Cardiac muscle cell (in vitro differentiated cells and primary cell): ENCODE results near the gene TMPRSS6. TPM values are rescaled to one million over a fixed set of nuclear protein-coding genes. Genes with fewer than 3 reads are reported as not detected.

Experiments used
- DNase-seq, 2 donors: peaks; one replicate each; pipeline versions ENCODE4 v3.0.0 to v3.0.0-alpha.2; 2010 to 2017; ENCODE audit warnings: low read depth in 1 of 2, low spot score in 1 of 2
- H3K27ac ChIP-seq: fragments of 200-600 bp; sonication (generic); 2 replicates; pipeline ENCODE4 v1.5.1; 2016
- H3K27me3 ChIP-seq: fragments of 200-600 bp; sonication (generic); 2 replicates; pipeline ENCODE4 v1.6.0; 2016; ENCODE audit warnings: control low read depth
- H3K36me3 ChIP-seq: fragments of 200-600 bp; sonication (generic); 2 replicates; pipeline ENCODE4 v1.5.1; 2016; ENCODE audit warnings: control low read depth
- H3K4me1 ChIP-seq: fragments of 200-600 bp; sonication (generic); 2 replicates; pipeline ENCODE4 v1.8.1; 2017; ENCODE audit warnings: low read depth, mild to moderate bottlenecking, mixed run types
- H3K4me3 ChIP-seq: fragments of 200-600 bp; sonication (generic); 2 replicates; pipeline ENCODE4 v1.5.1; 2016; ENCODE audit warnings: mild to moderate bottlenecking
- H3K9me3 ChIP-seq: fragments of 200-600 bp; sonication (generic); 2 replicates; pipeline ENCODE4 v1.5.1; 2017; ENCODE audit warnings: low read depth, mild to moderate bottlenecking, control low read depth
- polyA plus RNA-seq: library from polyadenylated mRNA; unstranded; fragments of >200 nt; fragmentation: Nextera tagmentation; extraction: Ambion mirVana; gene quantifications from 2 replicates; pipeline ENCODE4 v1.2.1, GENCODE V29; 2016
- total RNA-seq: library from RNA; depleted of rRNA; stranded (reverse); fragments of >200 nt; gene quantifications from 2 replicates; pipeline ENCODE4 v1.2.3, GENCODE V29; 2016
- TF ChIP-seq, protein P1 (sequence below): IDR thresholded peaks from 2 replicates; pipeline ENCODE4 v1.5.1; 2012; ENCODE audit warnings: low read depth, mild to moderate bottlenecking, low read length

Gene TMPRSS6
- total and polyA plus RNA-seq, 2 experiments from 2014 or later: 0.11 TPM; not detected in 1

GRCh38 chr22:37144180-37144554 lies 34.7 kb upstream of the TMPRSS6 start:
- Histone ChIP-seq H3K27me3 (no peaks in the 10 kb centered on the region), H3K9me3 (no peaks in the 10 kb centered on the region)
- DNase-seq: no peak

DNA sequence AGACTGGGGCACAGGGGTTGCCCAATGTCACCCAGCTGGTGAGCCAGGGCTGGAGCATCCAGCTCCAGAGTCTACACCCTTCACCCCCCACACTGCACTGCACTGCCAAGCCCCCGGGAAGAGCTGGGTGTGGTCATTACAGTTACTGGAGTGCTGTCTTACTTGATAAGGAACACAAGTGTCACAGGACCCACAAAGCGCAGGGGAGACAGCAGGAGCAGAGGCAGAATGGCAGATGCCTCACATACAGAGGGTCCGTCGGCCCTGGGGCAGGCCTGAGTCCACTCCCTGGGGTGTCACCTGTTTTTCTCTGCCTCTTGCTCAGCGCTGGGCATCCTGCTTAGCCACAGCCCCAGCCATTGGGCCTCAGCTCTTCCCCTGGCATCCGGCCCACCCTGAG lies 32.5 kb upstream of the TMPRSS6 start:
- no peaks in the 10 kb centered on the region for H3K27me3 ChIP-seq
- TF ChIP-seq, protein P1, sequence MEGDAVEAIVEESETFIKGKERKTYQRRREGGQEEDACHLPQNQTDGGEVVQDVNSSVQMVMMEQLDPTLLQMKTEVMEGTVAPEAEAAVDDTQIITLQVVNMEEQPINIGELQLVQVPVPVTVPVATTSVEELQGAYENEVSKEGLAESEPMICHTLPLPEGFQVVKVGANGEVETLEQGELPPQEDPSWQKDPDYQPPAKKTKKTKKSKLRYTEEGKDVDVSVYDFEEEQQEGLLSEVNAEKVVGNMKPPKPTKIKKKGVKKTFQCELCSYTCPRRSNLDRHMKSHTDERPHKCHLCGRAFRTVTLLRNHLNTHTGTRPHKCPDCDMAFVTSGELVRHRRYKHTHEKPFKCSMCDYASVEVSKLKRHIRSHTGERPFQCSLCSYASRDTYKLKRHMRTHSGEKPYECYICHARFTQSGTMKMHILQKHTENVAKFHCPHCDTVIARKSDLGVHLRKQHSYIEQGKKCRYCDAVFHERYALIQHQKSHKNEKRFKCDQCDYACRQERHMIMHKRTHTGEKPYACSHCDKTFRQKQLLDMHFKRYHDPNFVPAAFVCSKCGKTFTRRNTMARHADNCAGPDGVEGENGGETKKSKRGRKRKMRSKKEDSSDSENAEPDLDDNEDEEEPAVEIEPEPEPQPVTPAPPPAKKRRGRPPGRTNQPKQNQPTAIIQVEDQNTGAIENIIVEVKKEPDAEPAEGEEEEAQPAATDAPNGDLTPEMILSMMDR: no peak
- H3K4me1 ChIP-seq: no peaks in the 10 kb centered on the region
- H3K4me3 ChIP-seq: no peak overlapping the region
- DNase-seq: no peak
- no peaks in the 10 kb centered on the region for H3K36me3 ChIP-seq
- H3K27ac ChIP-seq: no peak overlapping the region
- no peaks in the 10 kb centered on the region for H3K9me3 ChIP-seq

More at GRCh38 chr22:37144180-37144554, 34.7 kb upstream of the TMPRSS6 start:
- Histone ChIP-seq H3K36me3 (no peaks in the 10 kb centered on the region), H3K4me1 (no peaks in the 10 kb centered on the region), H3K27ac (no peak overlapping the region), H3K4me3 (no peak overlapping the region)
- TF ChIP-seq, protein P1: no peak

DNA sequence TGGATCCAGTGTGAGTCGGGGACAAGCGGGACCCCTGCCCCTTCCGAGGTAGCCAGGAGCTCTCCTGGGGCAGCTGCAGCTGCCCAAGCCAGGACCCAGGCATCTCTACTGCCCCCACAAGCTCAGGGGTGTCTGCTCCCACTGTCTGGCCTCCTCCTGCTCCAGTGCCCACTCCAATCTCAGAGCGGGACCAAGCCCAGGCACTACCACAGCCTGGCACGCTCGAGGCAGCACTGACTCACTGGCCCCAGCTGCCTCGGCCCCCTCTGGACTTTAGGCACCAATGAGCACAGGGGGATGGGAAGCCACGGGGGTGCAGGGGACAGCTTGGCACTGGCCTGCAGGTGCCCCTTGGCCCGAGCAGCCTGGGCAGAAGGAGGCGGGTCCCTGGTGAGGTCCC lies 32.0 kb upstream of the TMPRSS6 start:
- TF ChIP-seq, protein P1: no peak
- H3K4me1 ChIP-seq: no peaks in the 10 kb centered on the region
- H3K4me3 ChIP-seq: no peak overlapping the region
- H3K27ac ChIP-seq: no peak overlapping the region
- H3K36me3 ChIP-seq: no peaks in the 10 kb centered on the region
- H3K27me3 ChIP-seq: no peaks in the 10 kb centered on the region
- no peak for DNase-seq
- H3K9me3 ChIP-seq: no peaks in the 10 kb centered on the region

DNA sequence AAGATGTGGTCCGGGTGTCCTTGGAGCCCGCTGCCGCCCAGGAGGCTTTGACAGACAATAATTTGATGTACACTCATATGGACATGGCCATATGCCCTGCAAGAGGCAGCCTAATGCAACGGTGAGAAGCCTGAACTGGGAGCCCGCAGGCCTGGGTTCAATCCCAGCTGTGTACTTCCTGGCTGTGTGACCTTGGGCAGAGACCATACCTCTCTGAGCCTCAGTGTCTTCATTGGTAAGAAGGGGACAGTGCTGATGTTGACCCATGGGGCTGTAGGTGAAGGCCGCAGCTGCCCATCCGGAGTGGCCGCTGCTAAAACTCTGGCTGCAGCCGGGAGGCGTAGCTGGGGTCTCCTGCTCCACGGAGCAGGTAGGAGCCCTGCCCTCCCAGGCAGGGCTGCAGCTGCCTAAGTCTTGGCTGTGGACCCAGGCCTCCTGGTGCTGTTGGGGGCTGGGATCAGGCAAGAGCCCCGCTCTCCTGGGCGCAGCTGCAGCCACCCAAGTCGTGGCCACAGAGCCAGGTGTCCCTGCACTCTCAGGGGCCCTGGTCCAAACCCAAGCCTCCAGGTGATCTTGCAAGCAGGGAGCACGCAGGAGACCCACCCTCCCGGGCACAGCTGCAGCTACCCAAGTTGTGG lies 31.3 kb upstream of the TMPRSS6 start:
- no peaks in the 10 kb centered on the region for H3K27me3 ChIP-seq
- no peaks in the 10 kb centered on the region for H3K9me3 ChIP-seq
- H3K36me3 ChIP-seq: no peaks in the 10 kb centered on the region
- TF ChIP-seq, protein P1: no peak
- H3K4me1 ChIP-seq: no peaks in the 10 kb centered on the region
- H3K27ac ChIP-seq: no peak overlapping the region
- H3K4me3 ChIP-seq: no peak overlapping the region
- DNase-seq: no peak

DNA sequence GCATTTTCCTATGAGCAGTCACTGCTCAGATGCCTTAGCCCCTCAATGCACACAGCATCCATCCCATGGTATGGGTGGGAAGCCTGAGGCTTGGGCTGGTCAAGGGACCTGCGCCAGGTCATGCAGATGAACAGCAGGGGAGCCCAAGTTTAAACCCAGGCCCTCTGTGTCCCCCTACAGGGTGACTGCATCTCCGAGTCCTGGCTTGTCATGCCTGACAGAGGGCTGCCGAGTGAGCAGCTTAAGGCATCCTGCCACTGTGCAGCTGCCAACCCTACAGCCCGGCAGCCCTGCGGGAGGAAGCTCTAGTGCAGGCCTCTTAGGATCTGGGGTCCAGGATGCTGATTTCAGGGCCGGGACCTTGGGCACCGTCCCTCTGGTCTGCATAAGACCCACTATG lies 30.2 kb upstream of the TMPRSS6 start:
- Histone ChIP-seq H3K4me3 (no peak overlapping the region), H3K36me3 (no peaks in the 10 kb centered on the region), H3K27ac (no peak overlapping the region), H3K4me1 (no peaks in the 10 kb centered on the region), H3K9me3 (no peaks in the 10 kb centered on the region), H3K27me3 (no peaks in the 10 kb centered on the region)
- no peak for DNase-seq
- TF ChIP-seq, protein P1: no peak
